ENCODE data around the gene AMDHD2. TPM values are rescaled to one million over a fixed set of nuclear protein-coding genes. Genes with fewer than 3 reads are reported as not detected.

The AMDHD2 gene
- total RNA-seq, 1 donor from 2014 or later, result 23.2 TPM

DNA sequence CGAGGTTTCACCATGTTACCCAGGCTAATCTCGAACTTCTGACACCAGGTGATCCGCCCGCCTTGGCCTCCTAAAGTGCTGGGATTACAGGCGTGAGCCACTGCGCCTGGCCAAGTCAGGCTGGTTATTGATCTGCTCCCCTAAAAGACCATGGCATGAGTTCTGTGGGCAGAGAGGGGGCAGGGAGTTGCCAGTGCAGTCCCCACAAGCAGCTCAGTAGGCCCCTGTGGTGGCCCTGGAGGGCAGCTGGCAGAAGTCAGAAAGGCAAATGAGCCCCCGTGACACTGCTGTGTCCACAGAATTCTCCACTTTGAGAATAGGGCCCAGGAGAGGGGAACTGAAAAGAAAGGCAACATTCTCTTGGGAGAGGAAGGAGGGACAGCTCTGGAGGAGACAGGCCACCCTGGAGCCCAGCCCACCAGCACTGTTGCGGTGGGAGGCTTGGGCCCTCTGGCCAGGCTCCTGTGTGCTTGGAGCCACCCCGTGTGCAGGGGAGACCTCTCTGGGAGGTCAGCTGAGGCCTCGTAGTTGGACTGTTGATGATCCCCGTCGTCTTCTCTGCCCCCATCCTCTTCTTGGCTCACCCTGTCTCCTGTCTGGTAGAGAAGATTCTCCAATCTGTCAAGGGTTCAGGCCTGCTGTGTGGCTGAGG is 2.1 kb upstream of the AMDHD2 start:
- no peak for DNase-seq (ENCODE audit: low spot score)

GRCh38 chr16:2518823-2519710 is 1.1 kb upstream of the AMDHD2 start:
- peak; percentile 54 for DNase-seq (ENCODE audit: low spot score)

GRCh38 chr16:2519711-2520080 is 475 bp upstream of the AMDHD2 start:
- DNase-seq (ENCODE audit: low spot score), result no peak

DNA sequence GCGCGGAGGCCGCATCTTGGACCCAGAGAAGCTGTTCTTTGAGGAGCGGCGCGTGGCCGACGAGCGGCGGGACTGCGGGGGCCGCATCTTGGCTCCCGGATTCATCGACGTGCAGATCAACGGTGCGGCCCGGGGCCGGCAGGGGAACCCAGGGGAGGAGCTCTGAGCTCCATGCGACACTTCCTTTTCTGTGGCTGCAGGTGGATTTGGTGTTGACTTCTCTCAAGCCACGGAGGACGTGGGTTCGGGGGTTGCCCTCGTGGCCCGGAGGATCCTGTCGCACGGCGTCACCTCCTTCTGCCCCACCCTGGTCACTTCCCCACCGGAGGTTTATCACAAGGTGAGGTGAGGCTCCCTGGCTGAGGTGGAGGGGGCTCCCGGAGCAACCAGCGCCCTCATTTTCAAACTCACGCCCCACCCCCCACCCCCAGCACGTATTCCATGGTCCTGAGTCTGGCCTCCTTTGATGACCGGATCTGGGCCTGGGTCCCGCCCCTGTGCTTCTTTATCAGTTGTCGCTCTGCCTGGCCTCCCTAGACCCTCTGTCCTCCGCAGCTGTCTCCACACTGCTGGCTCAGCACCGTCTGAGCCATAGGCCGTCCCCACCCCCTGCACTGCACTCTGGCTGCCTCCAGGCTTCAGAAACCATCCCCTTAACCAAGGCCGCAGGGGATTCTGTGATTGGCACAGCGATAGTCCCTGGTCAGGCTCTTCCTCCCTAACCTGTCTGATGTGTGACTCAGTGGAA is 787 bp downstream of the AMDHD2 start:
- DNase-seq (ENCODE audit: low spot score), result peak; percentile 52

- no peak for DNase-seq (ENCODE audit: low spot score)
Measured at GRCh38 chr16:2523801-2524231, 3.6 kb downstream of the AMDHD2 start.

DNA sequence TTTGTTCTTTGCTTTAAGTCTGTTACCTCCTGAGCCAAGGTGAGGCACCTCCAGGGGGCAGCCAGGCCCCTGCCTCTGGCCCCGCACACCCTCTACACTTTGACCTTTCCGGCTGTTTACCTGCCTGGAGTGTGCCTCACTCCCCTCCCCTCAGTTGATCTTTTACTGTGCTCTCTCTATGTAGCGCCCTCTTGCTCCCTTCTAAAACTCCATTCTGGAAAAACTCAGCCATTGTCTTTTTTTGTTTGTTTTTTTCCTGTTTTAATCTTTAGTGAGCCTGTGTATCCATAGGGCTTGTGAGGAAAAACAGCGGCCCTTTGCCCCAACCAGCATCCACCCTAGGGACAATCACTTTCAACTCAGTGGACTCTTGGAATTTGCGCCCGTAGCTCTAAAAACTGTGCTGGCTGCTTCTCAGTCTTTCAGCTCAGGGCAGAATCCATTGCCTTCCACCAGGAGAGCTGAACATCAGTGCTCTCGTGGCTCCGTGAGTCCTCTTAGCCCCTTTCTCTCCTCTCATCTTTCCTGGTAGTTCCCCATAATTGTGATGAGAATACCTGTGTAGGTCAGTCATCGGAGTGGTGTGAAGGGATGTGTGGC is 4.3 kb downstream of the AMDHD2 start:
- DNase-seq (ENCODE audit: low spot score), result no peak

DNA sequence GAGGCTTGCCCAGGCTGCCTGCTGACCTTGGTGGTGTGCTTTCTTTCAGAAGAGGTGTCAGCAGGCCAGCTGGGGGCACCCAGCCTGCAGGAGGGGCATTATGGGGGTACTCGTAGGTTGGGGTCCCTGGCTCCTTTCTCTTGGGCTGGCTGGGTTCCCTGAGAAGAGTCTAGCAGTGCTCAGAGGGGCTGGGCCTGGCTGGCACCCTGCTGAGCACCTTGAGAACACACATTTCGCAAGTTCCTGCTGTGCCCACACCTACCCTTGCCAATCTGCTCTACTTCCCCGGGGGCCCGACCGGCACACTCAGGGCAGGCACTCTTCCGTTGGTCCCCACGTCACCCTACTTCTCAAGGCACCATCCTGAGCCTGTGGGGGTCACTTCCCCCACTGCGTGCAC is 6.0 kb downstream of the AMDHD2 start:
- no peak for DNase-seq (ENCODE audit: low spot score)

- peak; percentile 43 for DNase-seq (ENCODE audit: low spot score)
Measured at GRCh38 chr16:2527071-2527783, 7.1 kb downstream of the AMDHD2 start.

- no peak for DNase-seq (ENCODE audit: low spot score)
Measured at GRCh38 chr16:2527784-2528100, 7.6 kb downstream of the AMDHD2 start.

- no peak for DNase-seq (ENCODE audit: low spot score)
Measured at GRCh38 chr16:2528161-2529060, 8.2 kb downstream of the AMDHD2 start.

- peak; percentile 45 for DNase-seq (ENCODE audit: low spot score)
Measured at GRCh38 chr16:2529061-2529931, 9.1 kb downstream of the AMDHD2 start.

DNA sequence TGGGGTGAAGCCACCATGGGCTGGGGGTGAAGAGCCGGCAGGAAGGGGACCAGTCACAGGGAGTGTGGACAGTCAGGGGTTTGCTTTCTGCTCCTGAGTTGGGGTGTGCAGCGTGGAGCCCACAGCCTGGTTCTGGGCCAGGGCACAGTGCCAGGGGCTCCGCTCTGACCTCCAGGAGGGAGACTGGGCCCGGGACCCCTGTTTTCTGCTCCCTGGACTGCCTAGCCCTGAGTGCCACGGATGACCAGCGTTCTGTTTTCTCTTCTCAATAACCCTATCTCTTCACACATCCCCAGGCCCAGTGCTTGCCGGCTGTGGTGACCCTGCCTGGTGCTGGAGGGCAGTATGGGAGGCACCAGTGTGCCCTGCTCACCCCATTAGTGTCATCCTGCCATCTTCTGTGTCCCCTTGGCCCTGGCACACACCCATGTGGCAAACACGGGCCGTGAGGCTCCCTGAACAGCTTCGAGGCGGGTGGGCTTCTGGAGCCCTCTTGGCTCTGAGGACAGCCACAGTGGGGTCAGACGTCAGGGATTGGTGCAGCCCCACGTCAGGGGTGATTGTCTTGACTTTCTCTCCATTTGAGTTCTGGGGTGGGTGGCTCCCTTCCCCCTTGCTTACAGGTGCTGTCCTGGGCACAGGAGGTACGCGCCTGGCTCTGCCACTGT is 9.9 kb downstream of the AMDHD2 start:
- DNase-seq (ENCODE audit: low spot score), result peak; percentile 48

DNA sequence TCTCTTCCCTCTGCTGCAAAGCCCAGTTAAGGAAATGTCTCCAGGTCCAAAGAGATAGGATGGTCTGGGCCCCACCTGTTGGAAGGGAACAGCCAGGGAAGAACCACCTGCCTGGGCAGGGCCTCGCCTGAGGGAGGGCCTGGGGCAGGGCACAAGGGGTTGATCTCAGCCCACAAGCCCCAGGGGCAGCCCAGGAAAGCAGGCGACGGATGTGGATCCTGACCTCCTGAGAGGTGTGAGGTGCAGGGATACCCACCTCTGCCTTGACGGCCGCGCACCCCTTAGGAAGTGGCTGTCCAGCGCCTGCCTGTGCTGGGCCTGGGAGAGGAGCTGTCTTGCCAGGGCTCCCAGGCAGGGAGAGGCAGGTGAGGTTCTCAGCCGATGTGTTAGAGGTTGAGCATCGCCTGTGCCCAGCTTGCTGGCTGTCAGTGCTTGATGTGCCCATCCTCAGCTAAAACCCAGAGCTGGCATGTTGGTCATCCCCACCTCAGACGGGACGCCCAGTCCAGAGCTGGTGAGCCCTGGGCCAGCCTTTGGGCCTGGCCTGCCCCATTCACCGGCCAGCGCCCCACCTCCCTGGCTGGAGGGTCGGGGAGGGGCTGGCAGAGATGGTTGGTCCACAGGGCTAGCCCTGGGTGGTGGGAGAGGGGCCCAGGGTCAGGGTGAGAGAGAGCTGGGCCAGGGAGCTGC is 10.6 kb downstream of the AMDHD2 start:
- peak; percentile 45 for DNase-seq (ENCODE audit: low spot score)

DNA sequence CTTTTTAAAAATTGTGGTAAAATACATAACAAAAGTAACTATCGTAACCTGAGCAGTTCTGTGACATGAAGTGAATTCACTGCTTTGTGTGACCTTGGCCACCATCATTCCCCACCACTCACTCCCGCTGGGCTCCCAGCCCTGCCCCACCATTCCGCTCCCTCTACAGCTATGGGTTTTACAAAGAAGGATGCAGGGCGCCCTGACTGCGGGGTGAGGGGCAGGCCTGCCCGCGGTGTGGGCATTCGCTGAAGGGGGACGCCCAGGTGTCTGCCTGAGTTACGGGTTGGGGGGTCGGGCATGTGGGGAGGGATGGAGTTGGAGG is 11.2 kb downstream of the AMDHD2 start, which contains the start of gene CEMP1:
Gene CEMP1 (minus strand): TSS at position 38 of the 325 bp plus-strand sequence. CDS start 335 bp downstream, outside the sequence.
- peak; percentile 57 for DNase-seq (ENCODE audit: low spot score)

GRCh38 chr16:2531696-2532493 is 11.7 kb downstream of the AMDHD2 start:
- peak; percentile 98 for DNase-seq (ENCODE audit: low spot score)

GRCh38 chr16:2532494-2533141 is 12.4 kb downstream of the AMDHD2 start:
- DNase-seq (ENCODE audit: low spot score), result peak; percentile 79

Measured in ureter (tissue), 1 donor.